Measurements from ENCODE around the gene LGR5. TPM values are rescaled to one million over a fixed set of nuclear protein-coding genes. Genes with fewer than 3 reads are reported as not detected.

The LGR5 gene
- total RNA-seq, 1 experiment from 2014 or later, result not detected

DNA sequence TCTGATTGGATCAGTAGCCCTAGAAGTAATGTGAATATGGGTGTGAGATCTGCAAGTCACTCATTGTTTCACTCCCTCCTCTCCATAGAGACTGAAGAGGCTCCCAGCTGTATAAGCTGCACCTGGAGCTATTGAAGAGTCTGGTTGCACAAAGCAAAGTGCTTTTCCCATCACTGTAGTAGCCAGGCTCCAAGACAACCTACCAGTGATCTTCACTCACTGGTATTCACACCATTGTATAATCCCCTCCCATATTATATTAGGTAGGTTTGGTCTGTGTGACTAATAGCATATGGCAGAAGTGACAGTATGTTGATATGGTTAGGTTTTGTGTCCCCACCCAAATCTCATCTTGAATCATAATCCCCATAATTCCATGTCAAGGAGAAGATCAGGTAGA is 159.6 kb downstream of the LGR5 start:
- no peak for DNase-seq (ENCODE audit: low read depth)

DNA sequence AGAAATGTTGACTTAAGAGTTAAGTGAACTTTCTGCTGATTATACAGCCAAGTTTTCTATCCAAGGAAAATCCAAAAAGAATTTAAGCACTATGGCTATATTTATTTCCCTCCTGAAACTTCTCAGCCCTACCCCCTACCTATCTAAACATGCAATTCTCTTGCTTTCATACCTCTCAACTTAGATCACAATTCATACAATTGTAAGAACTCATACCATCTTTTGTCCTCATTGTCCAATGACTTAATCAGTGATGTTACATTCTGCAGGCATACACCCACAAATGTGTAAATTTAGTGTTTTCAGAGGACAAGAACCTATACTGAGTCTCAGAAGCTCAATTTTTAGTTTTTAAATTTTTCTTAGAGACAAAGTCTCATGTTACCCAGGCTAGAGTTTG is 161.9 kb downstream of the LGR5 start:
- no peak for DNase-seq (ENCODE audit: low read depth)

DNA sequence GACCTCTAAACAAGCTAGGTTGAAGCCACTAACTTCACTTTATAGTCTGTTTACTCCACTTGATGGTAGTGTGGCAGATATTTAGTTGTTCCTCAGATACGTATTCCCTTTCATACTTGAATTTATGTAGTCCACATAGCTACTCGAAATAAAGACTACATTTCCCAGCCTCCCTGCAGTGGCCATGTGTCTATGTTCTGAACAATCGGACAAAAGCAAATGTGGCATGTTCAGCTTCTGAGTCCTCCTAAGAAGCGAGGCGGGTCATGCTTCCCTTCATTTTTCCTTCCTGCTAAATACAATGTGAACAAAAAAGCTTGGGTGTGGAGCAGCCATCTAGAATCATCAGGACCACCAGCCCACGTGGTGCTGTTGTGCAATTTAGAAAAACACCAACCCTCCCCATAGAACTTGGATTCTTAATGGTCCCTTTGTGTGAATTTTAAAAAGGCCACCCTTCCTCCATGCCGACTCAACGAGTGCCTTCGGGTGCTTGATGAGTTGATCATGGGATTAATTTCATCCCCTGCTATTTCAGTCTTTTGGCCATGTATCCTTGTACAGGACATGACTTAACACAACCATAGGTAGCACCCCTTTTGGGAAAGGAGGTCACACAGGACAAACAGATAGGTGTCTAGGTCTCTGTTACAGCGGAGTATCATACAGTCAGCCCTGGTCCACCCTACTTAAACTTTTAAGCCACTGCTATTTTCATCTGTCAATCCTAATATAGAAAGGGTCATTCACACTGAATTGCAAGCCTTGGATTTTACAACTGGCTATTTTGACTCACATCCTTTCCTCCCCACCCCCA is 163.4 kb downstream of the LGR5 start:
- no peak for DNase-seq (ENCODE audit: low read depth)

DNA sequence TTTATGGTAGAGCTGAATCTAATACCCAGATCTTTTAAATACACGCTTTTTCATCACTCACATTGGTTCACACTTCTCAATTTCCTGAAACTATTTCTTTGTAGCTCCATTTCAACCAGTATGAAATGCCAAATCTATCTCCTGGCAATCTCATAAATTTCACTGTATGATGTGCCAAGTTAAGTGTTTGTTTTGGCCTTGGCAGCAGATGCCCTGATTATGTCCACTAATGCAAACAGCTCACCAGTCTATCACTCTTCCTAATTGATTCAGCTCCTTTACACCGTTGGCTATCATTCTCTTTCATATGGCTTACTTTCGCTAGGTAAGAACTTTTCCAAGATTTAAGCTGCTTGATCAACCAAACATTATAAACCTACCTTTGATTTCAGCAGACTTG is 165.4 kb downstream of the LGR5 start:
- no peak for DNase-seq (ENCODE audit: low read depth)

DNA sequence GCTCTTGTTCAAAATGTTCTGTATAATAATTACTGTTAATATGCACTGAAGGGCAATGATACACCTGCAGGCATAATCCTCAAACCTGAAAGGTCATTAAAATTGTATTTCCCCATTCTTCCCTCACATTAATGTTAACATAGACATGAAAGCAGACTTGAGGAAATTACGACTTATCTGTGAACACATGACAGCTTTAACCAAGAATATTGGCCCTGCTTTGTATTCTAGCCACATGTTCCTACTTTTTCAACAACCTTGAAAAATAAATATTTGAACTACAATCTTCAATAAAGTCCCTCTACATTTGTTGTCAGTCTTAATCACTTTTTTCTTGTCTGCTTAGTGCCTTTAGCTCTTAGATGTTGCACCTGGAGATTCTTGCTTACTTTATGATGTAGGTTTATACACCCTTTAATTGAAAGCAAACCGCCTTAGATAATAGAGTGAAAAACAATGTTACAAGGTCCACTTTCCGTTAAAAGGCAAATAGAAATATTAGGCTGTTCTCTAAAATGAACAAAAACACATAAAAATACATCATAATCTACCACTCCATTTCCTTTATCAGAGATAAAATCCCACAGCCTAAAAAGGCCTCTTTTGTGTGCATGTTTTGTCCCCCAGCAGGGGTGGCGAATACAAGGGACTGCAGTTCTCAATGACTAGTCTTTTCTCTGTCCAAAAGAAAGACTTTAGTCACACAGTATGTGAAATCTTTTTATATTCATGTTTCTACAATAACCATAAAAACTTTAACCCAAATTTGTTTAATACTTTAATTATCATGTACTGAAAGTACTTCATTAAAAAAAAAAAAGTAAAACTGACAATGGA is 168.1 kb downstream of the LGR5 start:
- no peak for DNase-seq (ENCODE audit: low read depth)

DNA sequence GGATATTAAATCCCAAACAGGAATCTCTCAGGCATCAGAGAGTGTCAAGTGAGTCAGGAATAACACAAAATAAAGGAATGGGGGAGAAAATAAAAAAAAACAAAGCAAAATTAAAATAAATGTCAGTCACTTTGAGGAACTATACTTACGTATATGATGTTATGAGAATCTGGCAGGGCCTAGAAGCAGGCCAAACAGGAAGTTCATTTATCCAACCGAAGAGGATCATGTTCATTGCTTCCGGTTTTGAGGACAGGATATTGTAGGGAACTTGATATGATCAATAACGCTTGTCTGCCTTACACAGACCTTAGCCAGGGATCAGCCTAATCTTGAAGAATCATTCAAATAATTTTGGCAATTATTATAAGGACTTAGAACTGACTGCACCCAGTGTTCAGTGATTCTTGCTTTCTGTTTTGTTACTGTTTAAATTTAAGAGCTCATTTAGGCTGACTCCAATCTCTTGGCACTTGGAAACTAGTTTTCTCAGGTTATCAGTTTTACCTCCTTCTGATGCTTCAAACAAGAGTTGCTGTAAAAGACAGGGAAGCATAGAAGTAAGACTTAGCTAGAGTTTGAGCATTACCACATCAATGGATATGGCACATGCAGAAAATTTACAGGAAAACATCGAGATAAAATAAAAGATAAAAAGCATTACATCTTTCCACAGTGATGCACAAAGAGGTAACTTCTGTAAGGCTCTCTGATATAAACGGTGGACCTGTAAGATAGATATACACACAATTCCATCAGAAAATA is 170.6 kb downstream of the LGR5 start:
- no peak for DNase-seq (ENCODE audit: low read depth)

DNA sequence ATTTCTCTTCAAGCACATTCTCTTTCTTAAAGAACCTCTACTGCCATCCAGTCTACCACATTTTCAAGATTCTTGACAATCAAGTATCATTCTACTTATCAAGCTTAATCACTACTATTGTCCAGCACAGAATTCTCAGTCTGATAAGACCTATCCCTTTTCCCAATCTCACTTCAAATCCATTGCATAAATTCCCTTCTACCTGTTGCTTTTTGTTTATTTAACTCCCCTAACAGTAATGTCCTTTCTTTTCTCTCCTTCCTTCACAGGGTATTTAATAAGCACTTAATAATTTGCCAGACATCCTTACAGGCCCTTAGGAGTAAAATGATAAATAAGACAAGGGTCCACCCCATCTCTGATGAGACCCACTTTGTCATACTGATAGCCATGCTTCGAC is 182.3 kb downstream of the LGR5 start:
- DNase-seq (ENCODE audit: low read depth), result no peak

DNA sequence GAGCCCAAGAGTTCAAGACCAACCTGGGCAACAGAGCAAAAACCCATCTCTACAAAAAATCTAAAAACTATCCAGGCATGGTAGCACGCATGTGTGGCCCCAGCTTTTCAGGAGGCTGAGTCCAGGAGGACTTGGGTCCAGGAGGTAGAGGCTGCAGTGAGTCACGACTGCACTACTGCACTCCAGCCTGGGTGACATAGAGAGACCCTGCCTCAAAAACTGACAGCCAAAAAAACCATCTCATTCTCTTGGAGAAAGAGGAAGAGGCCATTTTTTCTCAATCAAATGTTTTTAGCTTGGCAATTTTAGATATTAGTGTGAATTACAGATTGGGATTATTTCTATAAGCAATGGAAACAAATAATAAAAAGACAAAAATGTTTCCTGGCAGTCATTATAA is 185.9 kb downstream of the LGR5 start:
- no peak for DNase-seq (ENCODE audit: low read depth)

DNA sequence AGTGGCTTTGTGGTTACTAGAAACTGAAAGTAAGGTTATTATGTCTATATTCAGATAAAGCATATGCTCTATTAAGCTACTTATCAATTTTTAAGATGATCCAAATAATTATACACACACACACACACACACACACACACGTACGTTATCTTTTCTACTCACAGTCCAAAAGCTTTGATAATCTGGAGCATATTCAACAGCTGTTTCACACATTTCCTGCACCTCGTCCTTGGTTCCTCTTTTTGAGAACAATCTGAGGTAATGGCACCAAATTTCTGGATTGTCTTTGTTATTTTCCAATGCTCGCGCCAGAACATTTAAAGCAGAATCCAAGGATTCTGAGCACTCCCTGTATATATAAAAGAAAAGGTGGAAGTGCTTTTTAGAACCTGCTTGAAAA is 186.5 kb downstream of the LGR5 start:
- no peak for DNase-seq (ENCODE audit: low read depth)

DNA sequence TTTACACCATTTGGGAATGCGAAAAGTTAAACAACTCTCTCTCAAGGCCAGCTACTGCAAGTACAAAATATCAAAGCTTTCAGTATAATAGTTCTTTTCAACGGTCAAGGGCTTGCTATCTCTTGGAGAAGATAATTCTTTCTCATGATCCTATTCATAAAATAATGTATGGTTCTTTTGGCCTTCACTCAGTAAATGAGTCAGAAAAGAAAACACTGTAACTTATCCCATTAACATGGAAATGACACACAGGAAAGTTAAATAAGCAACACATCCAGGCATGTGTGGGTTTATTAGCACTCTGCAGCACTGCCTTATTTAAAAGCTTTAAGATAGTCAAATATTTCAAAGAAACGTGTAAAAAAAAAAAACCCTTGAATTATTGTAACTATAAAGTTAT is 187.2 kb downstream of the LGR5 start:
- peak; percentile 46 for DNase-seq (ENCODE audit: low read depth)

DNA sequence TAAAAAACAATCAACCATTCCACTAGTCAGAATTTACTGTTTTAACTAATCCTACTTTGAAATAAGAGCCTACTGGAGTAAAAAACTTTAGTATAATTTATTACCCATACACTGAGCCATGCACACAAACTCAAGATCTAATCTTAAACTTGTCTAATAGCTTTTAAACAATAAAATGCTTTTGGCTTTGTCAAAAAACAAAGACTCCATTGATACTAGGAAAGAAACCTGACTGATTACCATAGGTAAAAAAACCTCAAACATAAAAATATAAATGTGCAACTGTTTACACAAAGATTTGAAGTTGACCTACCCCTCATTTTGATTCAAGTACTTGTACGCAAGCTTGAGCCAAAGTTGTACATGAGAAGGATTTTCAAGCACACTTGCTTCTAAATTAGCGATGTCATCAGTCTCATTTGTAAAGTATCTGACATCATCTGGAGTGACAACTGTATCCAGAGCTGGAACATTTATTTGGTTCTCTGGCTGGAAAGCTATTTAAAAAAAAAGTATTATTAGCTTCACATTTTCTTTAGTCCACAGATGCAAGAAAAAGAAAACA is 187.9 kb downstream of the LGR5 start:
- DNase-seq (ENCODE audit: low read depth), result no peak

Other genes with a start within 250 kb of the LGR5 start
- 14.4 and 16.9 TPM in 2 replicates for gene ZFC3H1, start 224.1 kb downstream of the LGR5 start, total RNA-seq (2014; rRNA removed; shearing (Covaris generic))
- 2.6 and 7.1 TPM in 2 replicates for gene THAP2, start 224.5 kb downstream of the LGR5 start, total RNA-seq (2014; rRNA removed; shearing (Covaris generic))
- gene TMEM19, start 246.3 kb downstream of the LGR5 start, total RNA-seq (2014; rRNA removed; shearing (Covaris generic)), result 21.2 and 46.7 TPM in 2 replicates

Data from Daoy (cell line).